ENCODE data around the gene PTGR3.

The PTGR3 gene

DNA sequence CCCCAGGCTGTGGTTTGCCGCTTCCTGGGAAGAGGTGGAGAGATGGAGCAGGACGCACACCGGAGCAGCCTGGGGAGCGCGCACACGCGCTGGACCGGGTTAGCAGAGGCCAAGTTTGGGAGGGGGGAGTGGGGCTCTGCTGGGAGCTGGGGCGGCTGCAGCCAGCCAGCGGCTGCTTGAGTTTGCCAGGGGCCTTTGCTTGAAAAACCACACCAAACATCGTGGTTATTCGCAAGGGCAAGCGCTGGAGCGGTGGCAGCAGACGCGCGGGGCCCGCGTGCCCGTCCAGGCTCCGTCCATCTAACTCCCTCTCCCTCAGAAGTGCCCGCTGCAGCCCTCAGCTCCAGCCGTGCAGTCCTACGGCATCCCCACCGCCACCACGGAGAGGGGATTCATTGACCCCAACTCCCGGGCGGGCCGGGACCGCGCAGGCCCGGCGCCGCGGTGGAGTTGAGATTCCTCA, 4.6 kb downstream of the PTGR3 start:
- POLR2A ChIA-PET: no interaction called here

DNA sequence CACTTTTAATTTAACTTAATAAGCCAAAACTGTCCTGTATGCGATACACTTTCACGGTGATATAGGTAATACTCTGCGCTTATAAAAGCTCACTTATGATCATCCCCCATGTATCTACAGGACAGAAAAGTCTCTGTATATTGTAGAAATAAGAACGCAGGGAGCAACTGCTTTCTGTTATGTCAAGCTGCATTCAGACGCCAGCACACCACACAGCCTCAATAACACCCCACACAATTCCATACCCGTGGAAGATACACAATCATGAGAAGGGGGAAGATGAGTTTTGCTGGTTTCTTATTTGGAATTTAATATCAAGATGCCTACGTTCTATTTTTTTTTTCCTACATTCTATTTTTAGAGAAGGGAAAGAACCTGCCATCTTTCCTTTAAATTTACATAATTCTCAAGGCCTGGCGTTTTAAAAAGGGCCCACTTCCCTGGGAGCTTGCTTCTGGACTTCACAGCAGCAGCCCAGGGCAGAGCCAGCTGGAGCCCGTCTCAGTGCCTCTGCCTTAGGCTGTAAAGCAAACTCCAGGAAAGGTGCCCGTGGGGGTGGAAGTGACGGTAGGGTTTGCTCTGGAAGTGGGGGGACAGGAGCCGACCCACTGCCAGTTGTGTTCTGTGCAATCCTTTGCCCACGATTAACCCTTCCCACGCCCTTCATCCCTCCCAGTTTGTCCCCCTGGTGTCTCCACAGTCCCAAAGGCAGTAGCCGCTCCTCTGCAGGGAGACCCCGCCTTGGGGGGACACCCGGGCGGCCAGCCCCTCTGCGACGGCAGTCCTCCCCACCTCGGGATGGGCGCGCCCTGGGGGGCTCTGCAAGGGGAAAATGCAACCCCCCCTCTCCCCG, 5.3 kb downstream of the PTGR3 start:
- peaks cover 21% of the 10 kb centered on the region for H3K4me1 ChIP-seq (ENCODE audit: control insufficient read depth, insufficient read depth, low read length)
- ChIA-PET POLR2A (no interaction called here), CTCF (no interaction called here)
- H3K36me3 ChIP-seq (ENCODE audit: control insufficient read depth in 2 of 2, insufficient read depth in 1 of 2, low read length in 2 of 2): peaks cover 3 to 4% of the 10 kb centered on the region in 2 experiments; a peak in 2 of 3 replicates
- TF ChIP-seq ZNF174 (tag by site-specific recombination; IDR thresholded peaks at IDR 0.05): no peak
- peak; percentile 49; the same call in 1 of the 2 replicates for TF ChIP-seq ZNF600 (tag by site-specific recombination; IDR thresholded peaks at IDR 0.05)
- 0 out of 2 replicates have a peak, but pooled peaks have one; percentile 29 for TF ChIP-seq GLIS2 (tag by site-specific recombination; IDR thresholded peaks at IDR 0.05)
- no peaks in the 10 kb centered on the region for H3K9me3 ChIP-seq (ENCODE audit: control insufficient read depth, insufficient read depth, low read depth, low read length)
- no peak overlapping the region for H3K27ac ChIP-seq (ENCODE audit: extremely low read depth, low read depth, low read length)
- no peak overlapping the region for H3K4me3 ChIP-seq (ENCODE audit: low read depth, low read length)

More for the DNA sequence above, 4.6 kb downstream of the PTGR3 start:
- CTCF ChIA-PET: no interaction called here
- peaks cover 3 to 4% of the 10 kb centered on the region in 2 experiments; a peak in 2 of 3 replicates for H3K36me3 ChIP-seq (ENCODE audit: control insufficient read depth in 2 of 2, insufficient read depth in 1 of 2, low read length in 2 of 2)
- peaks cover 21% of the 10 kb centered on the region for H3K4me1 ChIP-seq (ENCODE audit: control insufficient read depth, insufficient read depth, low read length)
- H3K27ac ChIP-seq (ENCODE audit: extremely low read depth, low read depth, low read length): no peak overlapping the region
- H3K4me3 ChIP-seq (ENCODE audit: low read depth, low read length): no peak overlapping the region
- no peak for TF ChIP-seq ZNF341 (tag by site-specific recombination; IDR thresholded peaks at IDR 0.05; ENCODE audit: low read depth)
- TF ChIP-seq ZBTB8A (tag by site-specific recombination; IDR thresholded peaks at IDR 0.05): no peak
- TF ChIP-seq, protein P1, sequence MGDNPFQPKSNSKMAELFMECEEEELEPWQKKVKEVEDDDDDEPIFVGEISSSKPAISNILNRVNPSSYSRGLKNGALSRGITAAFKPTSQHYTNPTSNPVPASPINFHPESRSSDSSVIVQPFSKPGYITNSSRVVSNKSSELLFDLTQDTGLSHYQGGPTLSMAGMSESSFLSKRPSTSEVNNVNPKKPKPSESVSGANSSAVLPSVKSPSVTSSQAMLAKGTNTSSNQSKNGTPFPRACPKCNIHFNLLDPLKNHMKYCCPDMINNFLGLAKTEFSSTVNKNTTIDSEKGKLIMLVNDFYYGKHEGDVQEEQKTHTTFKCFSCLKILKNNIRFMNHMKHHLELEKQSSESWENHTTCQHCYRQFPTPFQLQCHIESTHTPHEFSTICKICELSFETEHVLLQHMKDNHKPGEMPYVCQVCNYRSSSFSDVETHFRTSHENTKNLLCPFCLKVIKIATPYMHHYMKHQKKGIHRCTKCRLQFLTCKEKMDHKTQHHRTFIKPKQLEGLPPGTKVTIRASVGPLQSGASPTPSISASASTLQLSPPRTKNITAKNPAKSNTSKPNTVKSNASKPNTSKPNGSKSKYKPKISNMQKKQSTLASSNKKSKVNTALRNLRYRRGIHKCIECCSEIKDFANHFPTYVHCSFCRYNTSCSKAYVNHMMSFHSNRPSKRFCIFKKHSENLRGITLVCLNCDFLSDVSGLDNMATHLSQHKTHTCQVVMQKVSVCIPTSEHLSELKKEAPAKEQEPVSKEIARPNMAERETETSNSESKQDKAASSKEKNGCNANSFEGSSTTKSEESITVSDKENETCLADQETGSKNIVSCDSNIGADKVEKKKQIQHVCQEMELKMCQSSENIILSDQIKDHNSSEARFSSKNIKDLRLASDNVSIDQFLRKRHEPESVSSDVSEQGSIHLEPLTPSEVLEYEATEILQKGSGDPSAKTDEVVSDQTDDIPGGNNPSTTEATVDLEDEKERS (tag by site-specific recombination; IDR thresholded peaks at IDR 0.05): no peak
- no peak for TF ChIP-seq ZNF610 (tag by site-specific recombination; IDR thresholded peaks at IDR 0.05; ENCODE audit: borderline replicate concordance)
- TF ChIP-seq ZBTB17 (tag by site-specific recombination; IDR thresholded peaks at IDR 0.05): no peak
- no peak for TF ChIP-seq ZFHX2 (tag by site-specific recombination; conservative IDR thresholded peaks at IDR 0.05)
- H3K9me3 ChIP-seq (ENCODE audit: control insufficient read depth, insufficient read depth, low read depth, low read length): no peaks in the 10 kb centered on the region

DNA sequence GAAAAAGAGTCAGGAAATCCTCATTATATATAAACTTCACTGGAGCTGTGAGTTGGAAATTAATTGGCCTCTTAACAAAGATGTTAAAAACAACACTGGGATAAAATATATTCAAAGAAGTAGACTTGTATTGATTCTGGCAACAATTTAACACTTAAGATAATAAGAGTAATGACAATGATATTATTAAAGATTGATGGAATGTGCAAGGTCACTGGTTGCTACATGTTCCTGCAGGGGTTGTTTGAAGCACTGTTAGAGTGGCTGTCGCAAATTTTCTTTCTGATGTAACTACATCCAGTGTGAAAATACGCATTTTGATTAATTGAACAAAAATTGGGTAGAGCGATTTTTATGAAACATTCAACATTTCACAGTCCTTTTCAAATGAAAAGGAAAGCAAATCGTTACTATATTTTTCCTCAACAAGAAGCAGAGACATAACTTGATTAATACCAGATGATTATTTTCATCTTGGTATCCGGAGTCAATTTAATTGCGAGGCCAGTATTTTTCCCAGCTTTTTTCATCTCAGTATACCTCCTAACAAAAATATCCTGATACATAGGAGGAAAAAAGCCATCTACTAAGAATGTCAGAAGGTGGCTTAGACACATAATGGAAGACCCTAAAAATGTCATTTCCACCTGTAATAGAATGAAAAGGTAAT, 6.1 kb downstream of the PTGR3 start:
- Histone ChIP-seq H3K36me3 (ENCODE audit: control insufficient read depth in 2 of 2, insufficient read depth in 1 of 2, low read length in 2 of 2) (peaks cover 3 to 4% of the 10 kb centered on the region in 2 experiments; a peak in 2 of 3 replicates), H3K27ac (ENCODE audit: extremely low read depth, low read depth, low read length) (no peak overlapping the region), H3K9me3 (ENCODE audit: control insufficient read depth, insufficient read depth, low read depth, low read length) (no peaks in the 10 kb centered on the region), H3K4me1 (ENCODE audit: control insufficient read depth, insufficient read depth, low read length) (peaks cover 21% of the 10 kb centered on the region), H3K4me3 (ENCODE audit: low read depth, low read length) (no peak overlapping the region)
- ChIA-PET POLR2A (no interaction called here), CTCF (interaction anchor here (0.6 kb wide), 1 partner anchor 263 kb away, joined by 3 read pairs; no protein-coding TSS in a partner anchor)
- TF ChIP-seq, protein P2, sequence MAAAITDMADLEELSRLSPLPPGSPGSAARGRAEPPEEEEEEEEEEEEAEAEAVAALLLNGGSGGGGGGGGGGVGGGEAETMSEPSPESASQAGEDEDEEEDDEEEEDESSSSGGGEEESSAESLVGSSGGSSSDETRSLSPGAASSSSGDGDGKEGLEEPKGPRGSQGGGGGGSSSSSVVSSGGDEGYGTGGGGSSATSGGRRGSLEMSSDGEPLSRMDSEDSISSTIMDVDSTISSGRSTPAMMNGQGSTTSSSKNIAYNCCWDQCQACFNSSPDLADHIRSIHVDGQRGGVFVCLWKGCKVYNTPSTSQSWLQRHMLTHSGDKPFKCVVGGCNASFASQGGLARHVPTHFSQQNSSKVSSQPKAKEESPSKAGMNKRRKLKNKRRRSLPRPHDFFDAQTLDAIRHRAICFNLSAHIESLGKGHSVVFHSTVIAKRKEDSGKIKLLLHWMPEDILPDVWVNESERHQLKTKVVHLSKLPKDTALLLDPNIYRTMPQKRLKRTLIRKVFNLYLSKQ (tag by site-specific recombination; IDR thresholded peaks at IDR 0.05; ENCODE audit: borderline replicate concordance): no peak
- TF ChIP-seq KLF8 (tag by site-specific recombination; IDR thresholded peaks at IDR 0.05) (no peak), ZNF785 (tag by site-specific recombination; IDR thresholded peaks at IDR 0.05) (no peak)
- TF ChIP-seq, protein P3, sequence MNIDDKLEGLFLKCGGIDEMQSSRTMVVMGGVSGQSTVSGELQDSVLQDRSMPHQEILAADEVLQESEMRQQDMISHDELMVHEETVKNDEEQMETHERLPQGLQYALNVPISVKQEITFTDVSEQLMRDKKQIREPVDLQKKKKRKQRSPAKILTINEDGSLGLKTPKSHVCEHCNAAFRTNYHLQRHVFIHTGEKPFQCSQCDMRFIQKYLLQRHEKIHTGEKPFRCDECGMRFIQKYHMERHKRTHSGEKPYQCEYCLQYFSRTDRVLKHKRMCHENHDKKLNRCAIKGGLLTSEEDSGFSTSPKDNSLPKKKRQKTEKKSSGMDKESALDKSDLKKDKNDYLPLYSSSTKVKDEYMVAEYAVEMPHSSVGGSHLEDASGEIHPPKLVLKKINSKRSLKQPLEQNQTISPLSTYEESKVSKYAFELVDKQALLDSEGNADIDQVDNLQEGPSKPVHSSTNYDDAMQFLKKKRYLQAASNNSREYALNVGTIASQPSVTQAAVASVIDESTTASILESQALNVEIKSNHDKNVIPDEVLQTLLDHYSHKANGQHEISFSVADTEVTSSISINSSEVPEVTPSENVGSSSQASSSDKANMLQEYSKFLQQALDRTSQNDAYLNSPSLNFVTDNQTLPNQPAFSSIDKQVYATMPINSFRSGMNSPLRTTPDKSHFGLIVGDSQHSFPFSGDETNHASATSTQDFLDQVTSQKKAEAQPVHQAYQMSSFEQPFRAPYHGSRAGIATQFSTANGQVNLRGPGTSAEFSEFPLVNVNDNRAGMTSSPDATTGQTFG (tag by site-specific recombination; IDR thresholded peaks at IDR 0.05; ENCODE audit: borderline replicate concordance): no peak
- TF ChIP-seq, protein P4, sequence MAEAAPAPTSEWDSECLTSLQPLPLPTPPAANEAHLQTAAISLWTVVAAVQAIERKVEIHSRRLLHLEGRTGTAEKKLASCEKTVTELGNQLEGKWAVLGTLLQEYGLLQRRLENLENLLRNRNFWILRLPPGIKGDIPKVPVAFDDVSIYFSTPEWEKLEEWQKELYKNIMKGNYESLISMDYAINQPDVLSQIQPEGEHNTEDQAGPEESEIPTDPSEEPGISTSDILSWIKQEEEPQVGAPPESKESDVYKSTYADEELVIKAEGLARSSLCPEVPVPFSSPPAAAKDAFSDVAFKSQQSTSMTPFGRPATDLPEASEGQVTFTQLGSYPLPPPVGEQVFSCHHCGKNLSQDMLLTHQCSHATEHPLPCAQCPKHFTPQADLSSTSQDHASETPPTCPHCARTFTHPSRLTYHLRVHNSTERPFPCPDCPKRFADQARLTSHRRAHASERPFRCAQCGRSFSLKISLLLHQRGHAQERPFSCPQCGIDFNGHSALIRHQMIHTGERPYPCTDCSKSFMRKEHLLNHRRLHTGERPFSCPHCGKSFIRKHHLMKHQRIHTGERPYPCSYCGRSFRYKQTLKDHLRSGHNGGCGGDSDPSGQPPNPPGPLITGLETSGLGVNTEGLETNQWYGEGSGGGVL (tag by site-specific recombination; IDR thresholded peaks at IDR 0.05): no peak
